Erythroblast (primary cell): ENCODE results near the gene NTNG2.

Source experiments
- GATA1 ChIP-seq: IDR thresholded peaks from 2 replicates; pipeline ENCODE4 v1.6.1; 2011; ENCODE audit warnings: low read depth, mild to moderate bottlenecking, control low read depth, low read length, moderate library complexity
- POLR2A ChIP-seq: IDR thresholded peaks from 2 replicates; pipeline ENCODE4 v1.6.1; 2011; ENCODE audit warnings: mild to moderate bottlenecking, low read length

DNA sequence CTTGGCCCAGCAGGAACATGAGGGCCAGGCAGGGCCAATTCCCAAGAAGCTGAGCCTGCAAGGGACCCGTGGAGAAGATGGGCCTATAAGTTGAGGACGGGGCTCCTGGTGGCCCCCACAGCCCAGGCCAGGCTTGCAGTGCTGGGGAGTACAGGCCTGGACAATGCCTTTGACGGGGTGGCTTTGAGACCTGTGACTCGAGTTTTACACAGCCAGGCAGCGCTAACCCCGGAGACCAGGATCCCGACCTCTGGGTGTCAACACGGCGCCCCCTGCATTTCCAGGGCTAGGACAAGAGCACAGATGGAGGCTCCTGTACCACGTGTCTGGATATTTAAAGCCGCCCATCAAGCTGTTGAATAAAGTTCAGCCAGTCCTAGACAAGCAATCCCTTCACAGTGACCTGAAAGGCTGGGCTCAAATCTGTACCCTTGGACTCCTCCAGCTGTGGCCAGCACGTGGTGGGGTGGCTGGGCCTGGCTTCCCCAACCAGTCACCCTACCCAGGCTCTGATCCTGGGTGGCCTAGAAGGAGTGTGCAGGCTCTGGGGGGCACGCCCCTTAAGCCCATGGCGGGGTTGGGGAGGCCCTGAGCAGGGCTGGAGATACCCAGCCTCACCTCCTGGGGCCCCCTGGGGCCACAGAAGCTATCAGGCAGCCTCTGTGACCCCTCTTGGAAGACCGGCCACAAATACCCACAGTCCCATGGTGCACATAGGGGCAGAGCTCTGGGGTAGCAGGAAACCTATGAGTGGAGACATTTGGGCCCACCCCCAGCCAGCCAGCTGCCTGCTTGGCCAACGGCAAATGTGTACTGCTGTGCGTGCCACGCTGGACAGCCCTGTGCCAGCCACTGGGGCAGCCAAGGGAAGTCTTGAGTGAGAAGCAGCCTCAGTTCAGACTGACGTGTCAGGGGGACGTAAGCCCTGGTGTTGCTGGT lies 88.7 kb downstream of the NTNG2 start:
- TF ChIP-seq POLR2A (no peak), GATA1 (no peak)
